Caco-2 (cell line): ENCODE data around the gene MICALL2. TPM values are rescaled to one million over a fixed set of nuclear protein-coding genes. Genes with fewer than 3 reads are reported as not detected.

Experiments used
- BruUV-seq: library from RNA; stranded (reverse); fragments of 400-500 nt; replicated peaks from 2 replicates; lab custom pipeline; 2021; lab: Mats Ljungman, UMichigan
- CTCF ChIA-PET: fragments of 300-600 bp; sonication (Branson Sonifier 250); formaldehyde crosslinking; loops from one replicate; lab custom pipeline; 2022; ENCODE audit warnings: antibody characterized with exemption; lab: Charles Lee
- POLR2A ChIA-PET: fragments of 300-600 bp; sonication (Branson Sonifier 250); formaldehyde crosslinking; loops from one replicate; lab custom pipeline; 2022; ENCODE audit warnings: antibody characterized with exemption; lab: Charles Lee
- DNase-seq, 2 experiments: peaks; one replicate each; pipeline versions ENCODE4 v3.0.0 to v3.0.0-alpha.2; 2020 to 2022
- H3K27me3 ChIP-seq: replicated peaks from 2 replicates; pipeline ENCODE4 v1.6.0; 2011; ENCODE audit warnings: low read length; ENCODE audit not compliant: control insufficient read depth, insufficient read depth
- H3K36me3 ChIP-seq: 2 replicates; pipeline ENCODE4 v1.5.1; 2011; ENCODE audit warnings: low read length; ENCODE audit not compliant: control insufficient read depth, insufficient read depth
- H3K4me1 ChIP-seq: fragments of 250-450 bp; sonication (Bioruptor Pico); 2 replicates; pipeline ENCODE4 v1.5.1; 2020; ENCODE audit warnings: mild to moderate bottlenecking
- H3K4me3 ChIP-seq: 2 replicates; pipeline ENCODE4 v1.5.1; 2011; ENCODE audit warnings: low read depth, mild to moderate bottlenecking, control low read depth, low read length
- H3K9me3 ChIP-seq: fragments of 250-450 bp; sonication (Bioruptor Pico); 2 replicates; pipeline ENCODE4 v1.5.1; 2020; ENCODE audit warnings: mild to moderate bottlenecking, moderate library complexity
- H3K27ac Mint-ChIP-seq: one replicate; pipeline ENCODE4 v1.8.0; 2022; ENCODE audit warnings: mixed read lengths; ENCODE audit not compliant: unreplicated experiment
- H3K27me3 Mint-ChIP-seq: one replicate; pipeline ENCODE4 v1.8.0; 2022; ENCODE audit warnings: mixed read lengths; ENCODE audit not compliant: insufficient read depth, unreplicated experiment
- H3K36me3 Mint-ChIP-seq: one replicate; pipeline ENCODE4 v1.8.0; 2022; ENCODE audit warnings: mild to moderate bottlenecking, mixed read lengths; ENCODE audit not compliant: insufficient read depth, unreplicated experiment
- H3K4me1 Mint-ChIP-seq: one replicate; pipeline ENCODE4 v1.8.0; 2022; ENCODE audit warnings: low read depth, mixed read lengths; ENCODE audit not compliant: unreplicated experiment
- H3K4me3 Mint-ChIP-seq: one replicate; pipeline ENCODE4 v1.8.0; 2022; ENCODE audit warnings: mild to moderate bottlenecking, moderate library complexity, mixed read lengths; ENCODE audit not compliant: unreplicated experiment
- H3K9me3 Mint-ChIP-seq: one replicate; pipeline ENCODE4 v1.8.0; 2022; ENCODE audit warnings: mixed read lengths; ENCODE audit not compliant: unreplicated experiment
- CTCF ChIP-seq, 2 experiments: fragments of 200-600 bp in 1 of 2; IDR thresholded peaks; 1 replicate in 1 of 2; 2 replicates in 1 of 2; pipeline versions ENCODE4 v1.5.1 to v1.8.0; 2011 to 2022; ENCODE audit warnings: antibody characterized with exemption in 1 of 2, control low read depth in 1 of 2, inconsistent platforms in 1 of 2, low read depth in 1 of 2, low read length in 1 of 2, mild to moderate bottlenecking in 1 of 2, moderate library complexity in 1 of 2; ENCODE audit not compliant: insufficient read depth in 1 of 2, severe bottlenecking in 1 of 2, unreplicated experiment in 1 of 2
- intact Hi-C: fragments of 100-400 bp; cut with micrococcal nuclease; formaldehyde crosslinking; loops from one replicate; pipeline ENCODE4 v1.10.0; 2022; ENCODE audit not compliant: unreplicated experiment
- total RNA-seq: library from RNA; stranded (reverse); gene quantifications from 2 replicates; pipeline ENCODE4 v1.2.3, GENCODE V29; 2022

MICALL2 gene
- total RNA-seq, 1 experiment from 2014 or later: 14.7 TPM

GRCh38 chr7:1415389-1415990, 43.8 kb downstream of the MICALL2 start:
- no peaks in the 10 kb centered on the region for H3K36me3 ChIP-seq
- no peaks in the 10 kb centered on the region for H3K4me1 ChIP-seq
- intact Hi-C loops: no loop called here
- CTCF ChIA-PET: no interaction called here
- no TSS peak for BruUV-seq
- DNase-seq: no peak
- H3K9me3 ChIP-seq: no peaks in the 10 kb centered on the region
- H3K9me3 Mint-ChIP-seq: no peaks in the 10 kb centered on the region
- POLR2A ChIA-PET: no interaction called here
- no peaks in the 10 kb centered on the region for H3K4me1 Mint-ChIP-seq
- H3K27ac Mint-ChIP-seq: no peak overlapping the region
- TF ChIP-seq CTCF (IDR thresholded peaks at IDR 0.05; ENCODE audit: insufficient read depth in 1 of 2, low read depth in 1 of 2, low read length in 1 of 2, severe bottlenecking in 1 of 2, unreplicated experiment in 1 of 2): no peak
- peaks cover 8% of the 10 kb centered on the region for H3K36me3 Mint-ChIP-seq
- no peaks in the 10 kb centered on the region for H3K27me3 ChIP-seq
- H3K4me3 ChIP-seq: no peak overlapping the region
- H3K4me3 Mint-ChIP-seq: no peak overlapping the region
- peaks cover 3% of the 10 kb centered on the region for H3K27me3 Mint-ChIP-seq

GRCh38 chr7:1413936-1414639, 45.2 kb downstream of the MICALL2 start:
- CTCF ChIA-PET: interaction anchor here (2.2 kb wide), 1 partner anchor 19 kb away, joined by 5 read pairs; no protein-coding TSS in a partner anchor
- intact Hi-C loops: loop anchor here (2.0 kb wide), 2 partner anchors 187 to 231 kb away; no protein-coding TSS in a partner anchor

More at GRCh38 chr7:1413936-1414639, 45.2 kb downstream of the MICALL2 start:
- H3K4me1 Mint-ChIP-seq: no peaks in the 10 kb centered on the region
- Histone ChIP-seq H3K4me3 (no peak overlapping the region), H3K9me3 (no peaks in the 10 kb centered on the region), H3K27me3 (no peaks in the 10 kb centered on the region), H3K36me3 (no peaks in the 10 kb centered on the region), H3K4me1 (no peaks in the 10 kb centered on the region)
- BruUV-seq: no TSS peak
- no peak overlapping the region for H3K4me3 Mint-ChIP-seq
- no peaks in the 10 kb centered on the region for H3K9me3 Mint-ChIP-seq
- peaks cover 8% of the 10 kb centered on the region for H3K36me3 Mint-ChIP-seq
- H3K27ac Mint-ChIP-seq: no peak overlapping the region
- POLR2A ChIA-PET: no interaction called here
- no peak for DNase-seq
- no peaks in the 10 kb centered on the region for H3K27me3 Mint-ChIP-seq
- TF ChIP-seq CTCF (IDR thresholded peaks at IDR 0.05; ENCODE audit: insufficient read depth in 1 of 2, low read depth in 1 of 2, low read length in 1 of 2, severe bottlenecking in 1 of 2, unreplicated experiment in 1 of 2): no peak
